Measurements from ENCODE around the gene ZMYND8.
"Not testable (repeated sequence)": the region's sequence is repeated elsewhere in the genome, so short reads cannot be mapped to it uniquely, and the experiment has no call there.

ZMYND8 gene

GRCh38 chr20:47269309-47270165 lies 87.0 kb downstream of the ZMYND8 start:
- DNase-seq (ENCODE audit: low spot score) = no peak

GRCh38 chr20:47267621-47268020 lies 88.9 kb downstream of the ZMYND8 start:
- no peak for DNase-seq (ENCODE audit: low spot score)

- DNase-seq (ENCODE audit: low spot score) = no peak
These were observed 89.5 kb downstream of the ZMYND8 start for GRCh38 chr20:47266847-47267515.

- DNase-seq (ENCODE audit: low spot score) = no peak
These were observed 90.5 kb downstream of the ZMYND8 start for GRCh38 chr20:47265984-47266383.

GRCh38 chr20:47265214-47265613 lies 91.3 kb downstream of the ZMYND8 start:
- no peak for DNase-seq (ENCODE audit: low spot score)

- DNase-seq (ENCODE audit: low spot score) = not testable (repeated sequence)
These were observed 92.2 kb downstream of the ZMYND8 start for GRCh38 chr20:47264137-47264769.

- DNase-seq (ENCODE audit: low spot score) = no peak
These were observed 92.9 kb downstream of the ZMYND8 start for GRCh38 chr20:47263465-47264084.

GRCh38 chr20:47263080-47263464 lies 93.4 kb downstream of the ZMYND8 start:
- no peak for DNase-seq (ENCODE audit: low spot score)

DNA sequence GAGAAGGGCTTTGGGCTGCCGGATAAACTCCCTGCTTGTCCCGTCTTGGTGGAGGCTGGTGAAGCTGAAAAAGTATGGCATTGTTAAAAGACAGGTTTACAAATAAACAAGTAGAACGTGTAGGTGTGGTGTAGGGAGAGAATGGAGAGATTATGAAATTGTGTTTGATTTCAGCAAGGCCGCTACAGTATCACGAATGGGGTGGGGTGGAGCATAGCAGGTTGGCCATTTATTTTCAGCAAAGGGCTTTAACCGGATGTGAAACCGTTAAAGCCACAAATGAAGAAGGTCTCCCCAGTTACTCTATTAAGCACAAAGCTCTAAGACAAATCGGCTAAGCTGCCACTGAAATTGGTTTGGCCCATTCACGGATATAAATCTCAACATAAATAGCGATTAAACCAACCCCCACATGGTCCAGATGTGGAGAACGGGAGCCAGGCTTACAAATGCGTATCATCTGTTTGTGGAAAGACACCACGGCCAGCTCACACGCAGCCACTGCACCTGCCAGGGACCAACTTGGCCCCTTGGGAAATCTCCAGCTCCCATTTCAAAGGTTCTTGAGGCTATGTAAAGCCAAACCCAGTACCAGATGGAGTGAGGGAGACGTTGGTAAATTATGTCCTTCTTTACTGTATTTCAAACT lies 94.0 kb downstream of the ZMYND8 start:
- no peak for DNase-seq (ENCODE audit: low spot score)

GRCh38 chr20:47262008-47262364 lies 94.5 kb downstream of the ZMYND8 start:
- DNase-seq (ENCODE audit: low spot score) = no peak

GRCh38 chr20:47261161-47261774 lies 95.2 kb downstream of the ZMYND8 start:
- DNase-seq (ENCODE audit: low spot score) = not testable (repeated sequence)

DNA sequence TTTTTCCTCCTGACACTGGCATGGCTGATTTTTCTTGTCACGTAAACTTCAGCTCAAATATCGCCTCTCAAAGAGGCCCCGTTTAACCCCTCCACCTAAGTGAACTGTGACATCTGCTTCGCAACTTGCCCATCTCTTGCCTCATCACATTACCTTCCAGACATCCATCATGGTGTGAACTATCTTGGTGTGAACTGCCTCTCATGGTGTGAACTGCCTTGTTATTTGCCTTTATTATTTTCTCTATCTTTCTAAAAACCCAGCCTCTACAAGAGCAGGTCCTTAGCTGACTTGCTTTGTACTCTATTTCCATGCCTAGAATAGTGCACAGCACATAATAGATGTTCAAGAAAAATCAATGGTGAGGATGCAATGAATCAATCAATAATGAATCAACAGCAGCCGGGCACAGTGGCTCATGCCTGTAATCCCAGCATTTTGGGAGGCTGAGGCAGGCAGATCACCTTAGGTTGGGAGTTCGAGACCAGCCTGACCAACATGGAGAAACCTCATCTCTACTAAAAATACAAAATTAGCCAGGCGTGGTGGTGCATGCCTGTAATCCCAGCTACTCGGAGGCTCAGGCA lies 95.9 kb downstream of the ZMYND8 start:
- not testable (repeated sequence) for DNase-seq (ENCODE audit: low spot score)

DNA sequence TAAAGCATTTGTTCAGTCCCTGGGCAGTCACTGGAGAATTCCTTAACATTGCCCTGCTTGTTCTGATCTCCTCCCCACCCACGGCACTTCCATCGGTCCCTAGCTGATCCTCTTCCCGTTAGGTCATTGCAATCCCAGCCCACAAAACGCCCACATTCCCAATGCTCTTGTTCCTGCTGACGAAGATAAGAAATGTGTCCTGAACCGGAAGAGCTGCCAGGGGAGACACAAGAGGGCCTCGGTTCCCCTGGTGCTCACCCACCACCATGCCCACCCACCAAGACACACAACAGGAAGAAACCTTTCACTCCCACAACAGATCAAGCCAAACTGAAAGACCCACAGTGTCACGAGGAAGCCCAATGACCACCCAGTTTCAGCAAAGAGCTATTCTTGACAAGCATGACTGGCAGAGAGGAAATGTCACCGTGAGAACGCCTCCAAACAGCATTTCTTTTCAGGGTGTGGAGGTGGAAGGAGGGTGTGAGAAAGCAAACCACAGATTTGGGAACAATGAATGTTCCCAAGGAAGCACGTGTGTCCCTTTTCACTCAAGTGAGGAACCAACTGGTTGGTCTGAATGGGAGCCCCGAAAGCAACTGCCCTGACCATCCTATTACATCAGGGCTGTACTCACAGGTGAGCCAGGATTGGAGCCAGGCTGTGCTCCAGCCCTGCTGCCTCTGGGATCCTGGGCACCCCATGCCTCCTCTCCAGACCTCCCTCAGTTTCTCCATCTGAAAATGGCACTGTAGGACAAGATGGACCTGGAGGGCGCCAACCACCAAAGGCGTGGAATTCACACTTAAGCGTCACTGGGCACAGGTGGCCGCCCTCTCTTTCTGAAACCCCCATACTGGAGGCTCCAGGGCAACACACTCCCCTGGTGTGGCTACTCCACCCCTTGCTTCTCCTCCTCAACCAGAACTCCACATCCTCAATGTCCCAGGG lies 97.5 kb downstream of the ZMYND8 start:
- DNase-seq (ENCODE audit: low spot score) = no peak

DNA sequence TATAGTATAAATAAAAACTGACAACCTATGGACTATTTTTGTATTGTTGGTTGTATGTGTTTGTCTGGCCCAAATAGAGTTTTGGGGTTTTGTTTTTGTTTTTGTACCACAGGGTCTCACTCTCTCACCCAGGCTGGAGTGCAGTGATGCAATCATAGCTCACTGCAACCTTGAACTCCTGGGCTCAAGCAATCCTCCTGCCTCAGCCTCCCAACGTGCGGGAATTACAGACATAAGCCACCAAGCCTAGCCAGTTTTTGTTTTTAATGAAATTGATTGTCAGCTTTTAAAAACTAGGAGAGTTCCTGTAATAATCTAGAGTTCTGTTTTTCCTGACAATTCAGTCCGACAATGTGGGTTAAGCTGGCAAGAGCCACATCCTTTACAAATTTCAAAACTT lies 98.7 kb downstream of the ZMYND8 start:
- DNase-seq (ENCODE audit: low spot score) = no peak

GRCh38 chr20:47257256-47257655 lies 99.2 kb downstream of the ZMYND8 start:
- DNase-seq (ENCODE audit: low spot score) = no peak

DNA sequence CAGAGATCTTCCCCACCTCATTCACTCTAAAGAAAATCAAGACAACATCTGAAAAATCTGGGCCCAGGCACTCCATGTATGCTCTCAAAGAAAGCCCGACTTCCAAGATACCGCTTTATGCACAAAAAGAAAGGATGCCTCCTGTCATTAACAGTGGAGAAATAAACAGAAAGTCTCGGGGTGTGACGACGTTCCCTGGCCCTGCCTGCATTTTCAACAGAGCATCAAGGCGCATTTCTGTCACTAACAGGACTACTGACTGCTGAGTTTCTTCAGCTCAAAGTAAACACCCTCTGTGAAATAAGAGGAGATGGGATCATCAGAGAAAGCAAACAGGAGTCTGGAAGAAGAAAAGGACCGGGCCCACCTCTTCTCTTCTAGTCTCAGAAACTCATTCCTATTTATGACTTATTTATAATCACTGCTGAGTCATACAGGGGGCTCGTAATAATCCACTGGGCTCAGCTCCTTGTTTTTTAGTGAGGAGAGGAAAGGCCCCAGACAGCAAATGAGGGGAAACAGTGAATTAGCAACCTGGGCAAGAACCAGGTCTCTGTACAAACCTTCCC lies 99.7 kb downstream of the ZMYND8 start:
- no peak for DNase-seq (ENCODE audit: low spot score)

DNA sequence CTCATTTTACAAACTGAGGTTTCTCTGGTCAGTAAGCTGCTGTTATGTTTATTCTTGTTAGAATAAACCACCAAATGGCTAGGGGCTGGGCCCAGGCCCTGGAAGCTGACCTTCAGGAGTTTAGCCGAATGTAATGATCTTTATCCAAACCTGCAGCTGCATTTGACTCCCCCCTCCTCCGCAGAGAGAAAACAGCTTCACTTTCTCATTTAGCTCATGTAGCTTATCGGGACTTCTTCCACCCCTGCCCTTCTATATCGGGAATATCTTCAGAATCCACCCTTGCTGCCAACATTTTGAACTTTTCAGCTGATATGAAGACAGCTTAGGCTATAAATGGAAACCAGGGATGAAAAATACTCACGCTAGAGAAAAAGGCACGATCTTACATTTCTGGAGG lies 102.6 kb downstream of the ZMYND8 start:
- DNase-seq (ENCODE audit: low spot score) = no peak

DNA sequence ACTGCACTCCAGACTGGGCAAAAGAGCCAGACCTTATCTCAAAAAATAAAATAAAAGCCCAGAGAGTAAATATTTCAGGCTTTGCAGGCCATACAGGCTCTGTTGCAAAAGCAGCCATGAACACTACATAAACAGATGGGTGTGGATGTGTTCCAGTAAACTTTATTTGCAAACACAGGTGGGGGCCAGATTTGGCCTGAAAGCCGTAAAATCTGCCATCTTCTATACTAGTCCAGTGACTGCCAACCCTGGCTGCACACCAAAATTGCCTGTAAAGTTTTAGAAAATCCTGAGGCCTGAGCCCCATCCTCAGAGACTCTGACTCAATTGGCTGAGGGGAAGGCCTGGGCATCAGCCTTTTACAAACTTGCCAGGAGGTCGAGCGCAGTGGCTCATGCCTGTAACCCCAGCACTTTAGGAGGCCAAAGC lies 103.6 kb downstream of the ZMYND8 start:
- no peak for DNase-seq (ENCODE audit: low spot score)

Measured in SK-N-DZ (cell line).